ENCODE data around the gene UGT1A8. TPM values are rescaled to one million over a fixed set of nuclear protein-coding genes. Genes with fewer than 3 reads are reported as not detected.

Gene UGT1A8
- polyA plus RNA-seq, 1 experiment: not detected

GRCh38 chr2:233792720-233793119, 175.3 kb downstream of the UGT1A8 start:
- ChIA-PET POLR2A (no interaction called here), CTCF (no interaction called here)
- no peak for TF ChIP-seq CTCF (IDR thresholded peaks at IDR 0.05; ENCODE audit: low read depth, low read length)
- Histone ChIP-seq H3K4me3 (ENCODE audit: low read depth, low read length) (no peak overlapping the region), H3K27me3 (ENCODE audit: control insufficient read depth, insufficient read depth, low read length) (peaks cover 6% of the 10 kb centered on the region), H3K9me3 (ENCODE audit: control insufficient read depth, insufficient read depth, low read length) (peaks cover 5% of the 10 kb centered on the region; the same call in 1 of the 2 replicates), H3K27ac (ENCODE audit: low read depth, low read length) (no peak overlapping the region)
- DNase-seq (ENCODE audit: low read depth, low spot score): no peak

- Histone ChIP-seq H3K27ac (ENCODE audit: low read depth, low read length) (no peak overlapping the region), H3K9me3 (ENCODE audit: control insufficient read depth, insufficient read depth, low read length) (peaks cover 5% of the 10 kb centered on the region; the same call in 1 of the 2 replicates), H3K27me3 (ENCODE audit: control insufficient read depth, insufficient read depth, low read length) (peaks cover 10% of the 10 kb centered on the region), H3K4me3 (ENCODE audit: low read depth, low read length) (no peak overlapping the region)
- no peak for DNase-seq (ENCODE audit: low read depth, low spot score)
- ChIA-PET POLR2A (no interaction called here), CTCF (no interaction called here)
- no peak for TF ChIP-seq CTCF (IDR thresholded peaks at IDR 0.05; ENCODE audit: low read depth, low read length)
These were observed 176.2 kb downstream of the UGT1A8 start for GRCh38 chr2:233793465-233794127.

- Histone ChIP-seq H3K27ac (ENCODE audit: low read depth, low read length) (no peak overlapping the region), H3K27me3 (ENCODE audit: control insufficient read depth, insufficient read depth, low read length) (peaks cover 13% of the 10 kb centered on the region), H3K4me3 (ENCODE audit: low read depth, low read length) (no peak overlapping the region), H3K9me3 (ENCODE audit: control insufficient read depth, insufficient read depth, low read length) (peaks cover 5% of the 10 kb centered on the region; the same call in 1 of the 2 replicates)
- POLR2A ChIA-PET: no interaction called here
- DNase-seq (ENCODE audit: low read depth, low spot score): no peak
- TF ChIP-seq CTCF (IDR thresholded peaks at IDR 0.05; ENCODE audit: low read depth, low read length): no peak
- CTCF ChIA-PET: no interaction called here
These were observed 176.8 kb downstream of the UGT1A8 start for GRCh38 chr2:233794128-233794658.

- Histone ChIP-seq H3K27me3 (ENCODE audit: control insufficient read depth, insufficient read depth, low read length) (peaks cover 13% of the 10 kb centered on the region), H3K9me3 (ENCODE audit: control insufficient read depth, insufficient read depth, low read length) (peaks cover 5% of the 10 kb centered on the region; the same call in 1 of the 2 replicates), H3K27ac (ENCODE audit: low read depth, low read length) (no peak overlapping the region), H3K4me3 (ENCODE audit: low read depth, low read length) (no peak overlapping the region)
- ChIA-PET POLR2A (no interaction called here), CTCF (no interaction called here)
- TF ChIP-seq CTCF (IDR thresholded peaks at IDR 0.05; ENCODE audit: low read depth, low read length): no peak
- no peak for DNase-seq (ENCODE audit: low read depth, low spot score)
These were observed 178.3 kb downstream of the UGT1A8 start for GRCh38 chr2:233795735-233796171.

GRCh38 chr2:233796254-233796653, 178.8 kb downstream of the UGT1A8 start:
- no peak for DNase-seq (ENCODE audit: low read depth, low spot score)
- CTCF ChIA-PET: no interaction called here
- no peak for TF ChIP-seq CTCF (IDR thresholded peaks at IDR 0.05; ENCODE audit: low read depth, low read length)
- POLR2A ChIA-PET: no interaction called here
- H3K9me3 ChIP-seq (ENCODE audit: control insufficient read depth, insufficient read depth, low read length): peaks cover 5% of the 10 kb centered on the region; the same call in 1 of the 2 replicates
- no peak overlapping the region for H3K4me3 ChIP-seq (ENCODE audit: low read depth, low read length)
- H3K27me3 ChIP-seq (ENCODE audit: control insufficient read depth, insufficient read depth, low read length): peaks cover 10% of the 10 kb centered on the region
- H3K27ac ChIP-seq (ENCODE audit: low read depth, low read length): no peak overlapping the region

All from AG04450 (cell line).